Thoracic aorta (tissue), 2 donors: ENCODE data around the gene HSF2BP. TPM values are rescaled to one million over a fixed set of nuclear protein-coding genes. Genes with fewer than 3 reads are reported as not detected.
"Not testable (repeated sequence)": the region's sequence is repeated elsewhere in the genome, so short reads cannot be mapped to it uniquely, and the experiment has no call there.

Experiments
- ATAC-seq: fragments of 150-250 bp; one replicate; pipeline ENCODE4 v1.8.0; 2017; ENCODE audit warnings: low read depth; ENCODE audit not compliant: insufficient number of reproducible peaks, low FRiP score
- DNase-seq: peaks from one replicate; pipeline ENCODE4 v3.0.0-alpha.2; 2020; ENCODE audit warnings: low spot score
- H3K27ac ChIP-seq, 2 donors: fragments of 200-600 bp; sonication (generic); 1 replicate in 1 of 2; 2 replicates in 1 of 2; pipeline ENCODE4 v1.5.1; 2016; ENCODE audit warnings: mild to moderate bottlenecking in 2 of 2, moderate library complexity in 2 of 2
- H3K27me3 ChIP-seq: fragments of 200-600 bp; sonication (generic); replicated peaks from 2 replicates; pipeline ENCODE4 v1.6.0; 2016; ENCODE audit warnings: mild to moderate bottlenecking; ENCODE audit not compliant: insufficient read depth
- H3K36me3 ChIP-seq: fragments of 200-600 bp; sonication (generic); one replicate; pipeline ENCODE4 v1.5.1; 2016
- H3K4me1 ChIP-seq, 2 donors: fragments of 200-600 bp; sonication (generic); 1 replicate in 1 of 2; 2 replicates in 1 of 2; pipeline versions ENCODE4 v1.5.1 to v1.6.0; 2016; ENCODE audit warnings: low read depth in 2 of 2, mild to moderate bottlenecking in 1 of 2; ENCODE audit not compliant: control insufficient read depth in 1 of 2
- H3K4me3 ChIP-seq: fragments of 200-600 bp; sonication (generic); 2 replicates; pipeline ENCODE4 v1.5.1; 2016; ENCODE audit warnings: mild to moderate bottlenecking
- H3K9me3 ChIP-seq: fragments of 200-600 bp; sonication (generic); 2 replicates; pipeline ENCODE4 v1.5.1; 2016
- CTCF ChIP-seq: fragments of 200-600 bp; sonication (generic); IDR thresholded peaks from one replicate; pipeline ENCODE4 v1.5.1; 2019; ENCODE audit warnings: antibody characterized with exemption
- total RNA-seq, 2 donors: library from RNA; depleted of rRNA; stranded (reverse); fragments of >200 nt; gene quantifications; one replicate each; pipeline versions ENCODE4 v1.1.0 to v1.2.3, GENCODE V29; 2016

The HSF2BP gene
- total RNA-seq, 2 donors from 2014 or later = 0.78 TPM; not detected in 1

- Histone ChIP-seq H3K4me1 (no peaks in the 10 kb centered on the region), H3K27ac (no peak overlapping the region), H3K27me3 (no peaks in the 10 kb centered on the region), H3K4me3 (no peak overlapping the region), H3K36me3 (peaks cover 53% of the 10 kb centered on the region), H3K9me3 (no peaks in the 10 kb centered on the region)
- no peak for TF ChIP-seq CTCF
- DNase-seq (no peak), ATAC-seq (no peak)
These were observed 27.7 kb upstream of the HSF2BP start for GRCh38 chr21:43686811-43687565.

GRCh38 chr21:43684424-43684823 lies 25.1 kb upstream of the HSF2BP start:
- Histone ChIP-seq H3K27me3 (no peaks in the 10 kb centered on the region), H3K9me3 (no peaks in the 10 kb centered on the region), H3K4me3 (no peak overlapping the region), H3K4me1 (no peaks in the 10 kb centered on the region), H3K36me3 (peaks cover 42% of the 10 kb centered on the region), H3K27ac (no peak overlapping the region)
- no peak for ATAC-seq
- no peak for TF ChIP-seq CTCF
- DNase-seq = no peak

GRCh38 chr21:43681650-43682049 lies 22.4 kb upstream of the HSF2BP start:
- H3K9me3 ChIP-seq = no peaks in the 10 kb centered on the region
- DNase-seq (no peak), ATAC-seq (no peak)
- H3K4me1 ChIP-seq = no peaks in the 10 kb centered on the region
- H3K27me3 ChIP-seq = no peaks in the 10 kb centered on the region
- peaks cover 27% of the 10 kb centered on the region for H3K36me3 ChIP-seq
- no peak overlapping the region for H3K4me3 ChIP-seq
- H3K27ac ChIP-seq = no peak overlapping the region
- no peak for TF ChIP-seq CTCF

GRCh38 chr21:43680421-43680820 lies 21.1 kb upstream of the HSF2BP start:
- H3K27me3 ChIP-seq, DNase-seq, H3K9me3 ChIP-seq, H3K4me3 ChIP-seq, H3K4me1 ChIP-seq, H3K27ac ChIP-seq, ATAC-seq: not testable (repeated sequence)
- peaks cover 23% of the 10 kb centered on the region for H3K36me3 ChIP-seq

GRCh38 chr21:43679951-43680350 lies 20.7 kb upstream of the HSF2BP start:
- H3K36me3 ChIP-seq = peaks cover 20% of the 10 kb centered on the region

More at GRCh38 chr21:43679951-43680350, 20.7 kb upstream of the HSF2BP start:
- H3K4me3 ChIP-seq = no peak overlapping the region
- H3K27ac ChIP-seq = no peak overlapping the region
- DNase-seq = no peak
- no peak for ATAC-seq
- H3K9me3 ChIP-seq = no peaks in the 10 kb centered on the region
- H3K27me3 ChIP-seq = no peaks in the 10 kb centered on the region
- TF ChIP-seq CTCF = no peak
- H3K4me1 ChIP-seq = no peaks in the 10 kb centered on the region
